ENCODE measurements around the gene BANF1.

Gene BANF1

GRCh38 chr11:66039765-66040164 lies 37.5 kb downstream of the BANF1 start:
- DNase-seq (ENCODE audit: low spot score), result no peak

GRCh38 chr11:66042227-66042995 lies 40.1 kb downstream of the BANF1 start:
- no peak for DNase-seq (ENCODE audit: low spot score)

GRCh38 chr11:66042996-66043906 lies 40.9 kb downstream of the BANF1 start:
- DNase-seq (ENCODE audit: low spot score), result no peak

GRCh38 chr11:66044757-66045156 lies 42.5 kb downstream of the BANF1 start:
- DNase-seq (ENCODE audit: low spot score), result no peak

GRCh38 chr11:66045177-66045639 lies 42.9 kb downstream of the BANF1 start:
- DNase-seq (ENCODE audit: low spot score), result peak; percentile 70

GRCh38 chr11:66046901-66047300 lies 44.6 kb downstream of the BANF1 start:
- DNase-seq (ENCODE audit: low spot score), result no peak

GRCh38 chr11:66047541-66048365 lies 45.5 kb downstream of the BANF1 start:
- DNase-seq (ENCODE audit: low spot score), result peak; percentile 84

GRCh38 chr11:66048547-66049323 lies 46.4 kb downstream of the BANF1 start, which contains the start of gene GAL3ST3:
TSS of gene GAL3ST3 (minus strand) at chr11:66049161. CDS start at chr11:66045415, 3,746 bp downstream.
- no peak for DNase-seq (ENCODE audit: low spot score)

- no peak for DNase-seq (ENCODE audit: low spot score)
Observed at GRCh38 chr11:66050581-66051231, 48.4 kb downstream of the BANF1 start.

GRCh38 chr11:66051371-66051765 lies 49.1 kb downstream of the BANF1 start:
- no peak for DNase-seq (ENCODE audit: low spot score)

GRCh38 chr11:66051766-66052663 lies 49.7 kb downstream of the BANF1 start, which contains the start of gene SF3B2:
TSS of gene SF3B2 (plus strand) at chr11:66052364. CDS start at chr11:66052385, 21 bp downstream.
- peak; percentile 99 for DNase-seq (ENCODE audit: low spot score)

- DNase-seq (ENCODE audit: low spot score), result no peak
Observed at GRCh38 chr11:66052664-66052982, 50.3 kb downstream of the BANF1 start.

Measured in kidney tubule cell (primary cell).